DND-41 (cell line): Measurements from ENCODE around the gene BEND2.

Experiments
- EZH2 ChIP-seq: IDR thresholded peaks from 3 replicates; pipeline ENCODE4 v1.6.1; 2012; ENCODE audit warnings: borderline replicate concordance, low read depth, mild to moderate bottlenecking, moderate library complexity, low read length, inconsistent platforms; ENCODE audit not compliant: severe bottlenecking
- TF ChIP-seq, protein P1 (sequence below): IDR thresholded peaks from 2 replicates; pipeline ENCODE4 v1.5.1; 2012; ENCODE audit warnings: borderline replicate concordance, low read length, moderate library complexity, mild to moderate bottlenecking; ENCODE audit not compliant: poor library complexity, severe bottlenecking; ENCODE audit errors: extremely low read depth

DNA sequence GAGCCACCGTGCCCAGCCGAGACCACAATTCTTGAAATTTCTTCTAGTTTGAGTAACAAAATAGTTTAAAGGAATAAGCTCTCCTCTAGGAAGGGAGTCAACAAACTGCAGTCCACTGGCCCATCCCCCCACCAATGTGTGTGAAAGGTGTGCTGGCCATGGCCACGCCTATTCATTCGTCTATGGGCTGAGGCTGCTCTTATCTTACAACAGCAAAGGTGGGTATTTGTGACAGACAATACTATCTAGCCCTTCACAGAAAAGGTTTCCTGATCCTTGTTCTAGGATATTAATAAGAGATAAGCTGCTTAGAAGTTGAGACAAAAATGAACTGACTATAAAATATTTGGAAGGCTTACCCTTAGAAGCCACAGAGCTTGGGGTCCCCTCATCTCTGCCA lies 41.2 kb downstream of the BEND2 start:
- TF ChIP-seq, protein P1, sequence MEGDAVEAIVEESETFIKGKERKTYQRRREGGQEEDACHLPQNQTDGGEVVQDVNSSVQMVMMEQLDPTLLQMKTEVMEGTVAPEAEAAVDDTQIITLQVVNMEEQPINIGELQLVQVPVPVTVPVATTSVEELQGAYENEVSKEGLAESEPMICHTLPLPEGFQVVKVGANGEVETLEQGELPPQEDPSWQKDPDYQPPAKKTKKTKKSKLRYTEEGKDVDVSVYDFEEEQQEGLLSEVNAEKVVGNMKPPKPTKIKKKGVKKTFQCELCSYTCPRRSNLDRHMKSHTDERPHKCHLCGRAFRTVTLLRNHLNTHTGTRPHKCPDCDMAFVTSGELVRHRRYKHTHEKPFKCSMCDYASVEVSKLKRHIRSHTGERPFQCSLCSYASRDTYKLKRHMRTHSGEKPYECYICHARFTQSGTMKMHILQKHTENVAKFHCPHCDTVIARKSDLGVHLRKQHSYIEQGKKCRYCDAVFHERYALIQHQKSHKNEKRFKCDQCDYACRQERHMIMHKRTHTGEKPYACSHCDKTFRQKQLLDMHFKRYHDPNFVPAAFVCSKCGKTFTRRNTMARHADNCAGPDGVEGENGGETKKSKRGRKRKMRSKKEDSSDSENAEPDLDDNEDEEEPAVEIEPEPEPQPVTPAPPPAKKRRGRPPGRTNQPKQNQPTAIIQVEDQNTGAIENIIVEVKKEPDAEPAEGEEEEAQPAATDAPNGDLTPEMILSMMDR: no peak
- TF ChIP-seq EZH2: no peak
